Lung (tissue), 12 donors: ENCODE measurements around the gene HDAC4. TPM values are rescaled to one million over a fixed set of nuclear protein-coding genes. Genes with fewer than 3 reads are reported as not detected.

Experiments used
- ATAC-seq: fragments of 200-7000 bp; cut with Tn5 transposase; one replicate; pipeline ENCODE4 v1.9.1; 2020; ENCODE audit warnings: moderate number of reproducible peaks; ENCODE audit not compliant: insufficient read depth, low FRiP score
- DNase-seq, 3 donors: peaks; one replicate each; pipeline ENCODE4 v3.0.0-alpha.2; 2013 to 2017
- H3K27ac ChIP-seq, 2 donors: one replicate each; pipeline ENCODE4 v1.5.1; 2013; ENCODE audit warnings: mild to moderate bottlenecking in 2 of 2, moderate library complexity in 2 of 2, control low read depth in 1 of 2, inconsistent platforms in 1 of 2, low read depth in 1 of 2, low read length in 1 of 2
- H3K27me3 ChIP-seq, 3 donors: one replicate each; pipeline ENCODE4 v1.5.1; 2013; ENCODE audit warnings: low read length in 2 of 3; ENCODE audit not compliant: control insufficient read depth in 3 of 3, insufficient read depth in 3 of 3
- H3K36me3 ChIP-seq, 4 donors: one replicate each; pipeline ENCODE4 v1.5.1; 2013; ENCODE audit warnings: low read length in 4 of 4, mild to moderate bottlenecking in 1 of 4, moderate library complexity in 1 of 4; ENCODE audit not compliant: control insufficient read depth in 4 of 4, insufficient read depth in 4 of 4
- H3K4me1 ChIP-seq, 5 donors: one replicate each; pipeline ENCODE4 v1.5.1; 2013; ENCODE audit warnings: low read length in 5 of 5, mild to moderate bottlenecking in 2 of 5, moderate library complexity in 1 of 5; ENCODE audit not compliant: control insufficient read depth in 5 of 5, insufficient read depth in 5 of 5
- H3K4me3 ChIP-seq: one replicate; pipeline ENCODE4 v1.5.1; 2013; ENCODE audit warnings: mild to moderate bottlenecking, control low read depth, moderate library complexity
- H3K9ac ChIP-seq, 2 donors: one replicate each; pipeline ENCODE4 v1.5.1; 2013; ENCODE audit warnings: low read length in 2 of 2, control low read depth in 1 of 2; ENCODE audit not compliant: insufficient read depth in 1 of 2
- H3K9me3 ChIP-seq, 4 donors: one replicate each; pipeline ENCODE4 v1.5.1; 2013; ENCODE audit warnings: low read length in 3 of 4, mild to moderate bottlenecking in 1 of 4, moderate library complexity in 1 of 4; ENCODE audit not compliant: control insufficient read depth in 4 of 4, insufficient read depth in 3 of 4
- CTCF ChIP-seq: IDR thresholded peaks from 2 replicates; pipeline ENCODE4 v1.5.1; 2012; ENCODE audit warnings: mild to moderate bottlenecking; ENCODE audit errors: control extremely low read depth, extremely low read depth
- WGBS, 2 donors: extraction: QIAGEN DNeasy Blood & Tissue Kit; methylation state at CpG; one replicate each; pipeline ENCODE4 v1.1.7; 2013; 5-methylcytosine and 5-hydroxymethylcytosine counted together
- polyA plus RNA-seq, 2 donors: library from polyadenylated mRNA; stranded (reverse); fragments of 200-250 nt; gene quantifications; one replicate each; pipeline ENCODE4 v1.2.1, GENCODE V29; 2013
- total RNA-seq, 2 donors: library from RNA; depleted of rRNA in 1 of 2; stranded (reverse); fragments of >200 nt in 1 of 2; gene quantifications; one replicate each; pipeline ENCODE4 v1.2.1, GENCODE V29; 2014 to 2021
- donor health status: control.
- donor health status: control.
- donor health status: Bipolar disorder and iron deficiency.
- donor health status: healthy.
- donor health status: DM: yes; HTN: yes; CAD: no.

HDAC4 gene
- total and polyA plus RNA-seq, 4 donors = 6.9 to 47.7 (median 20.7) TPM

DNA sequence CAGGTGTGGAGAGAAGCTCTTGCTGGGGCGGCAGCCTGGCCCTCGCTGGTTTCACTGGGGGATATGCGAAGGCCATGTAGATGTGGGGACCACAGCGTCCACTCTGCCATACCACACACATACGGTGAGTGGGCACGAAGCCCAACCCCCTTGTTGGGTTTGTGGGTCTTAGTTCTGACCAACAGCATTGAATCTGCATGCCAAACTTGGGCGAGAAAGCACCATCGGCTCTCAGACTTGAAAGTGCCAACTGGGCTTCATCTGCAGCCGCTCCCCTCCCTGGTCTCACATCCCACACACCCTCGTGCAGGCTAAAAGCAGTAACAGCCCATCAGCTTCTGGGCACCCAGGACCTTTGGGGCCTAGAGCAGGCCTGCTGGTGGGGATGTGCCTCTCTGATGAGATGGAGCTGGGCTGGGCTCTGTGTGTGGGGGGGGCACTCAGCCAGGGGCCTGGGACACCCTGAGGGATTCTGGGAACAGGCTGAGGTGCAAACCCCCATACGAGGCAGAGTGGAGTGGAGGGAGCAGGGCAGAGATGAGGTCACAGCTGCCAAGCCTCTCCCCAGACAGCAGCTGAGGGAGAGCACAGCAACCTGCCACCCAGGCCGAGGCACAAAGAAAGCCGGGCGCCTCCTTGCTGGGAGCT is 288.6 kb downstream of the HDAC4 start:
- 90 to 93% methylated on average over 14 of the region's 14 CpGs for WGBS, 2 donors
- ATAC-seq = no peak
- H3K27me3 ChIP-seq = no peaks in the 10 kb centered on the region
- no peak for TF ChIP-seq CTCF
- H3K36me3 ChIP-seq = peaks cover 3 to 39% (median 6%) of the 10 kb centered on the region in 4 donors
- no peak overlapping the region for H3K4me3 ChIP-seq
- peaks cover 0 to 23% (median 10%) of the 10 kb centered on the region in 5 donors for H3K4me1 ChIP-seq
- H3K9me3 ChIP-seq = no peaks in the 10 kb centered on the region
- no peak overlapping the region for H3K27ac ChIP-seq
- DNase-seq = no peak
- no peak overlapping the region for H3K9ac ChIP-seq

DNA sequence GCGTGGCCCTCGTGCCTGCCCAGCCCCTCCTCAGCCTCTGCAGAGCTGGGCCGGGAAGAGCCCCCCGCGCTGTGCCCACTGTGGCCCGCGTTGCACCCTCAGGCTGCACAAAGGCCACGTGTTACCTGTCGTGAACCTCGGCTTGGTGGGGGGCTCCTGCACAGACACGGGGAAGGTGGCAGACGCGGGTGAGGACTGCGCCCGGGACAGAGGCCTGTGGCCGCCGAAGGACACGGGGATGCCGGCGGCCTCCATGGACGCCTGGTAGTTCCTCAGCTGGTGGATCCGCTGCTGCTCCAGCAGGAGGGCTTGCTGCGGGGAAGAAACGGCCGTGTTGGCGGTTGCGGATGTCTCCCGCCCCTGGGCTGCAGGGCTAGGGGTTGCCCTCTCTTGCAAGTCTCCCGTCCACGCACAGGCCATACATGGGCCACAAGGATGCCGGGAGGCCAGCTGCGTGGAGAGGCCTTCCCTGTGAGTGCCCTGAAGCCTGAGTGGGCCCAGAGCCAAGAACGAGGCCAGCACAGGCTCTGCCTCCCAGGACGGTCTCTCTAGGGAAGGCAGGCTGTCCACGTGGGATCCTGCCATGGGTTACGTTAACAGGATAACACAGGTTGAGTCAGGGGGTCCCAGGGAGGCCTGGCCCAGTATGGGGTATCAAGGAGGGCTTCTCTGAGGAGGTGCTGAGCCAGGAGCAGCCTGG is 289.3 kb downstream of the HDAC4 start:
- H3K27ac ChIP-seq = no peak overlapping the region
- WGBS, 2 donors = 94 to 96% methylated on average over 34 to 36 of the region's 36 CpGs
- H3K4me1 ChIP-seq = peaks cover 0 to 23% (median 10%) of the 10 kb centered on the region in 5 donors
- no peak overlapping the region for H3K4me3 ChIP-seq
- TF ChIP-seq CTCF = no peak
- H3K36me3 ChIP-seq = peaks cover 3 to 46% (median 7%) of the 10 kb centered on the region in 4 donors
- DNase-seq = no peak
- no peaks in the 10 kb centered on the region for H3K27me3 ChIP-seq
- no peak for ATAC-seq
- no peaks in the 10 kb centered on the region for H3K9me3 ChIP-seq
- no peak overlapping the region for H3K9ac ChIP-seq

- Histone ChIP-seq H3K9me3 (no peaks in the 10 kb centered on the region), H3K9ac (no peak overlapping the region), H3K27ac (no peak overlapping the region), H3K4me1 (peaks cover 0 to 23% (median 10%) of the 10 kb centered on the region in 5 donors), H3K4me3 (no peak overlapping the region), H3K27me3 (no peaks in the 10 kb centered on the region), H3K36me3 (peaks cover 3 to 53% (median 7%) of the 10 kb centered on the region in 4 donors)
- ATAC-seq (no peak), DNase-seq (no peak)
- WGBS, 2 donors = 87 to 89% methylated on average over 14 of the region's 14 CpGs
- TF ChIP-seq CTCF = no peak
Observed at GRCh38 chr2:239110595-239111048, 290.2 kb downstream of the HDAC4 start.
